Limb (tissue), 2 donors: ENCODE results near the gene SCPEP1.
"Not testable (repeated sequence)": the region's sequence is repeated elsewhere in the genome, so short reads cannot be mapped to it uniquely, and the experiment has no call there.

Source experiments
- DNase-seq, 2 donors: peaks; one replicate each; pipeline ENCODE4 v3.0.0-alpha.2; 2016; ENCODE audit errors: extremely low spot score in 2 of 2

The SCPEP1 gene

DNA sequence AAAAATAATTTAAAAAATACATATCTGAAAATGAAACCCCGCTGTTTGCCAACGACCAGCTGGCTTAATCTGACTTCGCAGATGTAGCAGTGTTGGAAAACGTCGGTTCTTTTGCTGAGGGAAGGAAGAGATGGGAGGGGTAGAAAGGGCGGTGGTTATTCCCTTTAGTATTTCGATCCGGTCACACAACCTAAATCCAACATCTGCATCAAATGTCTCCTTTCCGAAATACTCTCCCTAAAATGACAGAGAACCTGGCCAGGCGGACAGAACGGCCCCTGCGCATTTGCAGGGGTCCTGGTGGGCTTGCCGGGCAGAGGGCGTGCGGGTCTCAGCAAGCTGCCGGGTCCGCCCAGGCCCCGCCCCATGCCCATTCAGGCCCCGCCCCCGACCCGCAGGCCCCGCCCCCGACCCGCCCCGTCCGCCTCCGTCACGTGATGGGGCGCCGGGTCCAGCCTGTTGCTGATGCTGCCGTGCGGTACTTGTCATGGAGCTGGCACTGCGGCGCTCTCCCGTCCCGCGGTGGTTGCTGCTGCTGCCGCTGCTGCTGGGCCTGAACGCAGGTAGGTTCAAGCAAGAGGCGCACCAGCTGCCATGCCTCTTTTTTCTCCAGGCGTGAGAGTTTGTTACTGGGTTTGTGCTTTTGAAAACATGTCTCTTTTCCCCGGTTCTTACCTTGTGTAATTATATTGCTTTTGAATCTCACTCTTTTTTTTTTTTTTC is at the start of gene SCPEP1:
TSS of gene SCPEP1 (plus strand) at position 459 of the 723 bp plus-strand sequence. CDS start at position 488, 29 bp downstream.
- DNase-seq, result peak; percentile 78 to 95

- DNase-seq, result no peak
Measured at GRCh38 chr17:56928586-56928985, 49.3 kb upstream of the SCPEP1 start.

DNA sequence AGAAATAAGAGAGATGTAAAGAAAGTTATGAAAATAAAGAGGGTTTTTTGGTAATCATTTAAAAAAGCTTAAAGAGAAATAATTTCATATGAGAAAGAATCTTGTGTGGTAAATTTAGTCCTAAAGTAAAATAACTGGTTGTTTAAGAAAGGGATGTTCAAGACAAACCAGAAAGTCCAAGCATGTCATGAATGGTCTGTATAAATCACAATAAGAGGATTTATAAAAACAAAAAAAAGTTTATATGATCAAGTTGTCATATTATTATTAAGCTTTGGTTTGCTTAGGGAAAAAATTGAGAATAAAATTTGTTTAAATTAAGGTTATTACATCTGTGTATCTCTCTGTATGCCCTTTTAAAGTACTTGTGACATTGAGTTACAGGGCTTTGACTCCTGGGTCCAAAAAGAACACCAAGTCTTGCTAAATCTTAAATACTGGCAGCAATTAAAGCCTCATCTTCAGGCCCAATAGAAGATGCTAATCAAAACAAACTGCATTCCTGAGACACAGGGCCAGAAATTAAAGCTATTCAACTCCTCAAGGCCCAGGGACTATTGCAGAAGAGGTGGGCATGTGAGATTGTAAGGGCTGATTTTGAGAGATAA is 48.5 kb upstream of the SCPEP1 start:
- DNase-seq, result no peak

DNA sequence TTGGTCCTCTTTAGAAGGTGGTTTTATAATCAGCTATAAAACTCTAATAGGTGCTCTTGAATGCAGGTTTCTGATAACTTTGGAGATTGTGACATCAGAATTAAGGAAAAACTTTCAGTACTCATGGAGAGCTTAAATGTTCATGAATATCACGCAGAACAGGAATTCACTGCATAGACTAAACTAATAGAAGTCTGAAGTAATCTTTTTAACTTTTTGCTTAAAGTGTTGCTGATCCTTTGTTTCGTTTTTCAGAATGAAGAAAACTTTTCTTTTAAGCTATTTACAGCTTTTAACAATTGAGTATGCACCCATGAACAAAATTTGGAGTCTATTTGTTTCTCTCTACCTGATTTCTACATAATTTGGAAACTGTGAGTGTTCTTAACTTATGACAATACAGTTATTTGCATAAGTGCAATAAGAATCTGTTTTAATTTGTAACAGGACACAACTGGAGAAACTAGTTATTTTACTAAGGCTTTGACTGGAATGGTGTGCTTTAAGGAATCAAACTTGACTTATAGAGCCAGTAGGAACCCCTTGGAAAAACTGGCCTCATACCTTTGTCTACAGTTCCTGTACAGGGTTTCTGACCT is 47.1 kb upstream of the SCPEP1 start:
- no peak for DNase-seq

GRCh38 chr17:56933151-56933745 is 44.7 kb upstream of the SCPEP1 start:
- DNase-seq, result no peak

GRCh38 chr17:56933868-56934267 is 44.1 kb upstream of the SCPEP1 start:
- no peak for DNase-seq

DNA sequence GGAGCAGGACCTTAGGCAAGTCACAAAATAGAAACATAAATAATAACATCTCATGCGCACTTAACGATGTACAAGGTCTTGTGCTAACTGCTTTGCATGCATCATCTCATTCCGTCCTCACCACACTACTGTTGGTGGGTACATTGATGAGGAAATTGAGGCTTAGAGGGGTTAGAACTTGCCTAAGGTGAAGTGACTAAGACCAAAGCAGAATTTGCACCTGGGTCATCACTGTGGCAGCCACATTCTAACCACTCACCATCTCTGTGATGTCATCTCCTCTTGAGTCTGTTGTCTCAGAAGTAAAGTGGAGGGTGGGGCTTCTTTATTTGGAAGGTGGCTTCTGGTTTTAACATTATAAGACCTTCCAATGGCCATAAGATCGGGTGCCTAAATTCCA is 43.7 kb upstream of the SCPEP1 start:
- DNase-seq, result no peak

GRCh38 chr17:56935461-56935860 is 42.5 kb upstream of the SCPEP1 start:
- no peak for DNase-seq

DNA sequence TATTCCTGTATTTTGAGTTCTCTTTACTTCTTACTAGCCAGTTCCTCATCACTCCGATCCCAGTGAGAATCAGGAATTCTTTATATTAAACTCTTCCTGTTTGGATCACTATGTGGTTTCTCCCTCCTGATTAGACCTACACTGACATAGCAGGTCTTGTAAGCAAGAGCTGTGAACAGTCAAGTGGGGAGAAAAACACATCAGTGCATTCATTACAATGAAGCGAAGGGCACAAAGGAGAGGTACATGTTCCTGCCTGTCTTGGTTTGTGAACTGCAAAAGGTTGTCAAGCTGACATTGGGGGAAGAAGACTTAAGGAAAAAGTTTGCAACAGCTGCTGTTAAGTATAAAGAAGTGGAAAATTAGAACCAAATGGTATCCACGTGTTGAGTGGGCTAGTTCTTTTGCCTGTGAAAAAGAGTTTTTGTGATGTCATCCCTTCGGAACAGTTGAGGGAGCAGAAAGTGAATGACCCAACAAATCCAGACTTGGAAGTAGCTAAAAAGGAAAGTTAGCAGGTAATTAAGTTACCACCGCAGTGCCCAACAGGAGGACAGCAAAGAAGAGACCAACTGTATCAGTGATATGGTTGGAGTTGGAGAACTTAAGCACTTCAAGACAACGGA is 41.1 kb upstream of the SCPEP1 start:
- DNase-seq, result no peak

DNA sequence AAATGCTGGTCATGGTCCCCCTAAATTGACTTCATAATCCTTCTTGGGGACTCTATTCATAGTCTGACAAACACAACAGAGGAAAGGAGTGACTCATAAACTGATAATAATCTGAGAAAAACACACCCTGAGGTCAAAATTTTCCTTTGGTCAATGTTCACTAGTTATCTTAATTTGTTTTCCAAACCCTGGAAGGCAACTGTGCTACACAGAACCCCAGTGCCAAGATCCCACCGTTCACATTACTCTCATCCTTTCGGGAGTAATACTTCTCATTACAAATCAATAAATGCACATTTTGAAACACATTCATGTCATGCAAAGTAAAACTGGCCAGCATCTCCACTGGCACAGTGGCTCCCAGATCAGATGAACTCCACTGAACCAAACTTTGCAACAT is 40.2 kb upstream of the SCPEP1 start:
- DNase-seq, result no peak

DNA sequence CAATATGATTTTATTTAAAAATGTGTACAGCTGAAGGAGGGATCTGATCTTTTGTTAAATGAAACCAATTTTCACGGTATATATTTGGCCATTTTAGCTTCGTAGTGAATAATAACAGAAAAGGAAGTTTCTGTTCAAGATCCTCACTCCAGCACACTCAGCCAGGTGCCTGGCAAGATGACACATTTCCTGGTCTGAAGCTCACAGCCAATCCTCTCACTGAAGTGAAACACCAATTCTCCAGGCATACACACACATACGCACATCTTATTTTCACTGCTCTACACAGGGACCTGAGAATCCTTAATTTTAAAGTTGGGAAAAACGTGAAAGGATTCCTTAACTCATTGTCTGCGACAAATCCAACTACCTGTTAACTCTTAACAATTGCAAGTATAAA is 39.7 kb upstream of the SCPEP1 start:
- DNase-seq, result not testable (repeated sequence)

GRCh38 chr17:56939869-56940484 is 38.0 kb upstream of the SCPEP1 start:
- peak in 1 of 2 donors; percentile 54 for DNase-seq

- no peak for DNase-seq
Measured at GRCh38 chr17:56943505-56944125, 34.3 kb upstream of the SCPEP1 start.

DNA sequence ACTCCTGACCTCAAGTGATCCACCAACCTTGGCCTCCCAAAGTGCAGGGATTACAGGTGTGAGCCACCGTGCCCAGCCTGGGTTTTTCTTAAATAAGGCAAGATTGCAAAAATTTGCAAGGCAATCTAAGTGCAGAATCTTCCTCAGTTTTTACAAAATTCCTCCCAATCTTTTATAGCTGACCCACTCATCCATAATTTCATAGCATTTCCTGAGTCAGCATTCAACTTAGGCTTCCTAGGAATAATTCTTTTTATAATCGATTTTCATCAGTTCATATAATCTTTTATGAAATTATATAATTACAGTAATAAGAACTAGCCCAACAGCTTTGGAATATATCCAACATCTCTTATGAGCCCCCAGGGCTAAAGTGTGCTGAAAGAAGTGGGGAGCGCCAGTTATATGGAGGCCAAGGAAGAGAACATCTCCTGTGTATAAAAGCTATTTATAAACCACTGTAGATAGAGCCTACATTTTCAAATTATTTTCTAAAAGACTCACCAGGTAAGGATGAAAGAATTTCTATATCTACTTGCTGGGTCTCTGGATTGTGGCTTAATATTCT is 31.9 kb upstream of the SCPEP1 start:
- DNase-seq, result no peak

DNA sequence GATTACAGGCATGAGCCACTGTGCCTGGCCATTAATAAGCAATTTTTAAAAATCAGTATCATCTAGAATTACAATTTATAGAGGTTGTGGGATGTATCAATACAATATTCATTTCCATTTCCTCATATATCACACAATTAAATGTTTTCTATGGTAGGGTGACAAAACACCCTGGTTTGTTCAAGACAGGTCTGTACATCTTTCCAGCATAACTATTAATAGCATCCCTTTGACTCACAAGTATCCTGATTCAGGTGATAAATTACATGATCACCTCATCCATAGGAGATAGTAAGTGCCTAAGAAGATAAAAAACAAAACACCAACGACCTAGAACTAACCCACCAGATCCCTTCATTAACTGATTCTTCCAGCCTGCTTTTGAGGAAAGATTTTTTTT is 30.2 kb upstream of the SCPEP1 start:
- no peak for DNase-seq

GRCh38 chr17:56948491-56948890 is 29.4 kb upstream of the SCPEP1 start:
- no peak for DNase-seq

GRCh38 chr17:56949595-56949994 is 28.3 kb upstream of the SCPEP1 start:
- DNase-seq, result no peak

DNA sequence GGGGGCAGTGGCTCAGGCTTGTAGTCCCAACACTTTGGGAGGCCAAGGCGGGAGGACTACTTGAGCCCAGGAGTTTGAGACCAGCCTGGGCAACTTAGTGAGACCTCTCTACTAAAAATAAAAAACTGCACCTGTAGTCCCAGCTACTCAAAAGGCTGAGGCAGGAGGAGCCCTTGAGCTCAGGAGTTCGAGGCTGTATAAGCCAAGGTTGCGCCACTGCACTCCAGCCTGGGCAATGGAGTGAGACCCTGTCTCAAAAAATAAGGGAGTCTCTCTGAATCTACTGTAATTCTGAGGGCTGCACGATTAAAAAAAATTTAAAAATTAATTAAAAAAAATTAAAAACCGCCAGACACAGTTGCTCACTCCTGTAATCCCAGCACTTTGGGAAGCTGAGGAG is 20.9 kb upstream of the SCPEP1 start:
- DNase-seq, result no peak

DNA sequence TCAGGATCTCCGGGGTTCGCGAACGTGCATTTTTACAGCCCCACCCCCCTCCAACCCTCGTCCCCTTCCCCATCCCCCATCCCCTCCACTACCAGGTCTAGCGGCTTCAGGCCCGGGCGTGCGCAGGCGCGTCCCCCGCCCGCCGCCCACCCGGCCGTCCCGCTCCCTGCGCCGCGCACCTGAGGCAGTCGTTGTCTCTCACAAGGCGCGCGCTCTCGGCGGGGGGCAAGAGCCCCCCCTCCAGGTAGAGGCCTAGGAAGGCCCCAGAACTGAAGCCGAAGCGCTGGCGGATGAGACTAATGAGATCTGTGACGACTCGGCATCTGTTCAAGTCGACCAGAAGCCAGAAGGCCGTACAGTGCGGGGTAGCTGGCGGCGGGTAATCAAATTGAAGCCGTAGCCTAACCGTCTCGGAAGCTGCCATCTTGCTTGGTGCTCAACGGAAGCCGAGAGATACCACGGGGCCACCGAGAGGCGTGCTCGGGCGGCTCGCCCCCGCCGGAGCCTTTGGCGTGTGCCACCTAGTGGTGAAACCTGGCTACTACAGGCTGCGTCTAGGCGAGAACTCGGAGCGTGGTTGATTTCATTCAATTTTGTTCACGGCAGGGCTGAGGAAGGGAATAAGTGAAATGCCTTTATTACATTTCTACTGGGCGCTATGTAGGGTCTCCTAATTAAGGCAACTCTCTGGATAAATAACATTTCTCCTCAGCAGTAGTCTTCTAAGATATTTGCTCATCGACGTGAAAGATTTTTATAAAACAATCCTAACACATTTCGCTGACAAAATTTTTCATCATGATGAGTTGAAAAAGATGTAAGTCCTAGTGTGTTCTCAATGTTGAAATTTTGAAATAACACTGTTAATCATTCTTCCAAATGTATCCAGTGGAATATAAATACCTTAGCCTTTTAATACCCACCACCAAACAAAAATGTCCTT is 17.1 kb upstream of the SCPEP1 start, which contains the start of gene COIL:
TSS of gene COIL (minus strand) at position 455 of the 943 bp plus-strand sequence. CDS start at position 424, 31 bp downstream.
- peak; percentile 91 to 95 for DNase-seq
